Panc1 (cell line): ENCODE results near the gene RPS6KL1. TPM values are rescaled to one million over a fixed set of nuclear protein-coding genes. Genes with fewer than 3 reads are reported as not detected.

Experiments
- ATAC-seq: fragments of 200-7000 bp; cut with Tn5 transposase; 2 replicates; pipeline ENCODE4 v1.9.1; 2020; ENCODE audit warnings: mild to moderate bottlenecking, moderate library complexity
- BruUV-seq: library from RNA; stranded (reverse); fragments of 400-500 nt; replicated peaks from 2 replicates; lab custom pipeline; 2021; lab: Mats Ljungman, UMichigan
- CTCF ChIA-PET: fragments of 300-600 bp; sonication (Branson Sonifier 250); formaldehyde crosslinking; loops from one replicate; lab custom pipeline; 2022; ENCODE audit warnings: antibody characterized with exemption; lab: Charles Lee
- POLR2A ChIA-PET: fragments of 300-600 bp; sonication (Branson Sonifier 250); formaldehyde crosslinking; loops from one replicate; lab custom pipeline; 2022; ENCODE audit warnings: antibody characterized with exemption; lab: Charles Lee
- DNase-seq: peaks from one replicate; pipeline ENCODE4 v3.0.0-alpha.2; 2010; ENCODE audit warnings: low read depth, low spot score
- H3K27ac ChIP-seq: 2 replicates; pipeline ENCODE4 v1.5.1; 2011; ENCODE audit warnings: mild to moderate bottlenecking, low read length, inconsistent platforms
- H3K27me3 ChIP-seq: fragments of 200-500 bp; sonication (Bioruptor generic); 2 replicates; pipeline ENCODE4 v1.6.0; 2014; ENCODE audit warnings: low read length, inconsistent platforms; ENCODE audit not compliant: control insufficient read depth, insufficient read depth
- H3K36me3 ChIP-seq: fragments of 200-500 bp; sonication (Bioruptor generic); 2 replicates; pipeline ENCODE4 v1.5.1; 2014; ENCODE audit warnings: inconsistent platforms, mild to moderate bottlenecking, low read length, moderate library complexity; ENCODE audit not compliant: control insufficient read depth, insufficient read depth
- H3K4me1 ChIP-seq: 2 replicates; pipeline ENCODE4 v1.5.1; 2011; ENCODE audit warnings: inconsistent platforms, mild to moderate bottlenecking, low read length, moderate library complexity; ENCODE audit not compliant: control insufficient read depth, insufficient read depth
- H3K4me3 ChIP-seq, 2 experiments: 2 replicates each; pipeline ENCODE4 v1.5.1; 2011 to 2012; ENCODE audit warnings: low read depth in 2 of 2, low read length in 2 of 2, mild to moderate bottlenecking in 2 of 2, inconsistent platforms in 1 of 2, moderate library complexity in 1 of 2
- H3K9me3 ChIP-seq: fragments of 200-500 bp; sonication (Bioruptor generic); 2 replicates; pipeline ENCODE4 v1.5.1; 2014; ENCODE audit warnings: low read depth, mild to moderate bottlenecking, inconsistent platforms, low read length, moderate library complexity; ENCODE audit not compliant: control insufficient read depth, insufficient read depth
- CTCF ChIP-seq: fragments of 450-650 bp; IDR thresholded peaks from 2 replicates; pipeline ENCODE4 v1.5.1; 2017; ENCODE audit warnings: mild to moderate bottlenecking
- POLR2AphosphoS5 ChIP-seq: IDR thresholded peaks from 2 replicates; pipeline ENCODE4 v1.6.1; 2012; ENCODE audit warnings: mild to moderate bottlenecking, low read depth, low read length, moderate library complexity
- REST ChIP-seq, 2 experiments: IDR thresholded peaks; 2 replicates each; pipeline ENCODE4 v1.6.1; 2011 to 2012; ENCODE audit warnings: low read depth in 2 of 2, control low read depth in 1 of 2, low read length in 1 of 2, mild to moderate bottlenecking in 1 of 2, moderate library complexity in 1 of 2; ENCODE audit not compliant: insufficient read depth in 1 of 2
- SIN3A ChIP-seq: IDR thresholded peaks from 2 replicates; pipeline ENCODE4 v1.6.1; 2012; ENCODE audit warnings: low read depth, mild to moderate bottlenecking, low read length, moderate library complexity, borderline replicate concordance; ENCODE audit not compliant: insufficient read depth
- TCF7L2 ChIP-seq: IDR thresholded peaks from 2 replicates; pipeline ENCODE4 v1.6.1; 2011; ENCODE audit warnings: mild to moderate bottlenecking, low read depth, low read length, inconsistent platforms
- in situ Hi-C: cut with HindIII; loops from 2 replicates; pipeline ENCODE4 v1.10.0; 2016; ENCODE audit warnings: low sequenced_read_pairs, low pct_unique_long_range_greater_than_20kb
- intact Hi-C: fragments of 100-400 bp; cut with micrococcal nuclease; formaldehyde crosslinking; loops from one replicate; pipeline ENCODE4 v1.10.0; 2022; ENCODE audit not compliant: unreplicated experiment
- total RNA-seq: library from RNA; stranded (reverse); gene quantifications from one replicate; pipeline ENCODE4 v1.2.1, GENCODE V29; 2021; ENCODE audit not compliant: unreplicated experiment

The RPS6KL1 gene
- total RNA-seq, 1 experiment from 2014 or later, result 14.9 TPM

GRCh38 chr14:74942181-74942580 is 19.1 kb upstream of the RPS6KL1 start:
- no TSS peak for BruUV-seq

GRCh38 chr14:74941676-74942097 is 18.6 kb upstream of the RPS6KL1 start:
- Histone ChIP-seq H3K4me3 (no peak overlapping the region), H3K27ac (no peak overlapping the region), H3K9me3 (no peaks in the 10 kb centered on the region), H3K27me3 (no peaks in the 10 kb centered on the region), H3K36me3 (no peaks in the 10 kb centered on the region; the same call in 1 of the 2 replicates), H3K4me1 (no peaks in the 10 kb centered on the region; the same call in 1 of the 2 replicates)
- BruUV-seq, result no TSS peak
- ATAC-seq, result no peak
- no peak for DNase-seq
- TF ChIP-seq REST (IDR thresholded peaks at IDR 0.05; ENCODE audit: insufficient read depth in 1 of 2, low read depth in 2 of 2, low read length in 1 of 2), result no peak
- TF ChIP-seq SIN3A, result no peak
- no peak for TF ChIP-seq TCF7L2
- no peak for TF ChIP-seq POLR2AphosphoS5
- TF ChIP-seq CTCF, result no peak
- CTCF ChIA-PET, result no interaction called here
- in situ Hi-C loops (no loop called here), intact Hi-C loops (loop anchor here (10.0 kb wide), 2 partner anchors 63 to 143 kb away; partner anchors contain the start of gene EIF2B2)
- POLR2A ChIA-PET, result no interaction called here

More at GRCh38 chr14:74942181-74942580, 19.1 kb upstream of the RPS6KL1 start:
- no peaks in the 10 kb centered on the region; the same call in 1 of the 2 replicates for H3K36me3 ChIP-seq
- H3K27me3 ChIP-seq, result no peaks in the 10 kb centered on the region
- ChIA-PET CTCF (no interaction called here), POLR2A (no interaction called here)
- H3K4me1 ChIP-seq, result no peaks in the 10 kb centered on the region; the same call in 1 of the 2 replicates
- no peak for TF ChIP-seq REST (IDR thresholded peaks at IDR 0.05; ENCODE audit: insufficient read depth in 1 of 2, low read depth in 2 of 2, low read length in 1 of 2)
- DNase-seq (no peak), ATAC-seq (no peak)
- no peak overlapping the region for H3K27ac ChIP-seq
- H3K4me3 ChIP-seq, result no peak overlapping the region
- no peaks in the 10 kb centered on the region for H3K9me3 ChIP-seq
- in situ Hi-C loops, result no loop called here
- intact Hi-C loops, result loop anchor here (10.0 kb wide), 2 partner anchors 63 to 143 kb away; partner anchors contain the start of gene EIF2B2
